NCI-H2081 treated with DMSO at 0.1 percent for 48 hours (cell line): ENCODE data around the gene PCDHGA1.
"Not testable (repeated sequence)": the region's sequence is repeated elsewhere in the genome, so short reads cannot be mapped to it uniquely, and the experiment has no call there.

Experiments used
- DNase-seq: peaks from one replicate; lab custom pipeline; 2025; lab: John Stamatoyannopoulos, UW

The PCDHGA1 gene

DNA sequence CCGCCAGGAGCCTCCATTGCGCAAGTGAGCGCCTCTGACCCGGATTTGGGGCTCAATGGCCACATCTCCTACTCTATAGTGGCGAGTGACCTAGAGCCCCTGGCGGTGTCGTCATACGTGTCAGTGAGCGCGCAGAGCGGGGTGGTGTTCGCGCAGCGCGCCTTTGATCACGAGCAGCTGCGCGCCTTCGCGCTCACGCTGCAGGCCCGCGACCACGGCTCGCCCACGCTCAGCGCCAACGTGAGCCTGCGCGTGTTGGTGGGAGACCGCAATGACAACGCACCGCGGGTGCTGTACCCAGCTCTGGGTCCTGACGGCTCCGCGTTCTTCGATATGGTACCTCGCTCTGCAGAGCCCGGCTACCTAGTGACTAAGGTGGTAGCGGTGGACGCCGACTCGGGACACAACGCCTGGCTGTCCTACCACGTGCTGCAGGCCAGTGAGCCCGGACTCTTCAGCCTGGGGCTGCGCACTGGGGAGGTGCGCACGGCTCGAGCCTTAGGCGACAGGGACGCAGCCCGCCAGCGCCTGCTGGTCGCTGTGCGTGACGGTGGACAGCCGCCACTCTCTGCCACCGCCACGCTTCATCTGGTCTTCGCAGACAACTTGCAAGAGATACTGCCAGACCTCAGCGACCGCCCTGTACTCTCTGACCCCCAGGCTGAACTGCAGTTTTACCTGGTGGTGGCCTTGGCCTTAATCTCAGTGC, 79.4 kb downstream of the PCDHGA1 start:
- no peak for DNase-seq

DNA sequence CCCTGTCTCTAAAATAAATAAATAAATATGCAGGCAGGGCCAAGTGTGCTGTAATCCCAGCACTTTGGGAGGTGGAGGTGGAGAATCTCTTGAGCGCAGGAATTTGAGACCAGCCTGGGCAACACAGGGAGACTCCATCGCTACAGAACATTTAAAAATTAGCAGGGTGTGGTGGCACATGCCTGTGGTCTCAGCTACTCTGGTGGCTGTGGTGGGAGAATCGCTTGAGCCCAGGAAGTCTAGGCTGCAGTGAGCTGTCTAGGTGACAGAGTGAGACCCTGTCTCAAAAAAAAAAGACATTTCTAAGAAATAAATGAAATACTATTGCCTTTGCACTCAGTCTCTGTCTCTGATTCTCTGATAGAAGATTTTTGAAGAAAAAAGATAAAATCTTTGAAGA, 81.3 kb downstream of the PCDHGA1 start:
- no peak for DNase-seq

DNA sequence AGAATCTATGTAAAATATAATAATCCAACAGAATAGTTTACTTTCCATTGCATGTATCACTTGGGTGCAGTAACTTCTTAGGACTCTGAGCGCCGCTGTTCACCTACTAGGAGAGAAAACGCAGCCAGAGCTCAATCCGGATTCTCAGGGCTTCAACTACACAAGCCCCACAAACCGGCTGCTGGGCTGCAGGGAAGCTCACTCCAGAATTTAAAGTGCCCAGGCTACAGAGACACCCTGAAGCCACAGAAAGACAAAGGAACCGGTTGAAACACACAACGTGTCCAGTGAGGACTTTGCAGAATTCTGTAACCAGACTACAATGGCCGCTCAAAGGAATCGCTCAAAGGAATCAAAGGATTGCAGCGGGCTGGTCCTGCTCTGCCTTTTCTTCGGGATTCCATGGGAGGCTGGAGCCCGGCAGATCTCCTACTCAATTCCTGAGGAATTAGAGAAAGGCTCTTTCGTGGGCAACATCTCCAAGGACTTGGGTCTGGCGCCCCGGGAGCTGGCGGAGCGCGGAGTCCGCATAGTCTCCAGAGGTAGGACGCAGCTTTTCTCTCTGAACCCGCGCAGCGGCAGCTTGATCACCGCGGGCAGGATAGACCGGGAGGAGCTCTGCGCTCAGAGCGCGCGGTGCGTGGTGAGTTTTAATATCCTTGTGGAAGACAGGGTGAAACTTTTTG, 82.7 kb downstream of the PCDHGA1 start, which contains the start of gene PCDHGA10:
Gene PCDHGA10, plus strand, starts transcription at position 134 of the 686 bp plus-strand sequence. Its CDS starts 189 bp downstream, at position 323.
- no peak for DNase-seq

DNA sequence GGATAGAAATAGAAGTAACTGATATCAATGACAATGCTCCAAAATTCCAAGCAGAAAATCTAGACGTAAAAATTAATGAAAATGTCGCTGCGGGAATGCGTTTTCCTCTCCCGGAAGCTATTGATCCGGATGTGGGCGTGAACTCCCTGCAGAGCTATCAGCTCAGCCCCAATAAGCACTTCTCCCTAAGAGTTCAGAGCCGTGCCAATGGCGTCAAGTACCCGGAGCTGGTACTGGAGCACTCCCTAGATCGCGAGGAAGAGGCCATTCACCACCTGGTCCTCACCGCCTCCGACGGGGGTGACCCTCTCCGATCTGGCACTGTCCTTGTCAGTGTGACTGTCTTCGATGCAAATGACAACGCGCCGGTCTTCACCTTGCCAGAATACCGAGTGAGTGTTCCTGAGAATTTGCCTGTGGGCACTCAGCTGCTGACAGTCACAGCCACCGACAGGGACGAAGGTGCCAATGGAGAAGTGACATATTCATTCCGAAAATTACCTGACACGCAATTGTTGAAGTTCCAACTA, 83.3 kb downstream of the PCDHGA1 start:
- no peak for DNase-seq

DNA sequence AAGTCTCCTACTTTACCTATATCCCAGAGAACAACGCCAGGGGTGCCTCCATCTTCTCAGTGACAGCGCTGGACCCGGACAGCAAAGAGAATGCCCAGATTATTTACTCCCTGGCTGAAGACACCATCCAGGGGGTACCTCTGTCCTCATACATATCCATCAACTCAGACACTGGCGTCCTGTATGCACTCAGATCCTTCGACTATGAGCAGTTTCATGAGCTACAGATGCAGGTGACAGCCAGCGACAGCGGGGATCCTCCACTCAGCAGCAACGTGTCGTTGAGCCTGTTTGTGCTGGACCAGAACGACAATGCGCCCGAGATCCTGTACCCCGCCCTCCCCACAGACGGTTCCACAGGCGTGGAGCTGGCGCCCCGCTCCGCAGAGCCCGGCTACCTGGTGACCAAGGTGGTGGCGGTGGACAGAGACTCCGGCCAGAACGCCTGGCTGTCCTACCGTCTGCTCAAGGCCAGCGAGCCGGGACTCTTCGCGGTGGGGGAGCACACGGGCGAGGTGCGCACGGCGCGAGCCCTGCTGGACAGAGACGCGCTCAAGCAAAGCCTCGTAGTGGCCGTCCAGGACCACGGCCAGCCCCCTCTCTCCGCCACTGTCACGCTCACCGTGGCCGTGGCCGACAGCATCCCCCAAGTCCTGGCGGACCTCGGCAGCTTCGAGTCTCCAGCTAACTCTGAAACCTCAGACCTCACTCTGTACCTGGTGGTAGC, 84.4 kb downstream of the PCDHGA1 start:
- not testable (repeated sequence) for DNase-seq

DNA sequence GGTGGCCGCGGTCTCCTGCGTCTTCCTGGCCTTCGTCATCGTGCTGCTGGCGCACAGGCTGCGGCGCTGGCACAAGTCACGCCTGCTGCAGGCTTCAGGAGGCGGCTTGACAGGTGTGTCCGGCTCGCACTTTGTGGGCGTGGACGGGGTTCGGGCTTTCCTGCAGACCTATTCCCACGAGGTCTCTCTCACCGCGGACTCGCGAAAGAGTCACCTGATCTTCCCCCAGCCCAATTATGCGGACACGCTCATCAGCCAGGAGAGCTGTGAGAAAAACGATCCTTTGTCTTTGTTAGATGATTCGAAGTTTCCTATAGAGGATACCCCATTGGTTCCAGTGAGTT, 84.9 kb downstream of the PCDHGA1 start:
- not testable (repeated sequence) for DNase-seq

DNA sequence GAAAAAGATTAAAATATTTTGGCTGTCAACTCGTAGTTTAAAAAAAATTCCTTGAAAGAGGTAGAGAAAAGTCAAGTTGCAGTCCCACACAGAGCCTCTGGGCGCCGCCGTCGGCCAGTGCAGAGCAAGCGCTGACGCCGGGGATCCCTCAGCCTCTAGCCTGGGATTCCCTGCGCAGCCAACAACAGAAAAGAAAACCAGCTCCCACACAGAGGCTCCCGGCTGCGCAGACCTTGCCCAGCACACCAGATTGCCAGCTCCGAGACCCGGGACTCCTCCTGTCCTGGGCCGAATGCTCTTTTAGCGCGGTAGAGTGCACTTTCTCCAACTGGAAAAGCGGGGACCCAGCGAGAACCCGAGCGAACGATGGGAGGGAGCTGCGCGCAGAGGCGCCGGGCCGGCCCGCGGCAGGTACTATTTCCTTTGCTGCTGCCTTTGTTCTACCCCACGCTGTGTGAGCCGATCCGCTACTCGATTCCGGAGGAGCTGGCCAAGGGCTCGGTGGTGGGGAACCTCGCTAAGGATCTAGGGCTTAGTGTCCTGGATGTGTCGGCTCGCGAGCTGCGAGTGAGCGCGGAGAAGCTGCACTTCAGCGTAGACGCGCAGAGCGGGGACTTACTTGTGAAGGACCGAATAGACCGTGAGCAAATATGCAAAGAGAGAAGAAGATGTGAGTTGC, 87.3 kb downstream of the PCDHGA1 start, which contains the start of gene PCDHGB7:
Gene PCDHGB7, plus strand, starts transcription at position 184 of the 679 bp plus-strand sequence. Its CDS starts 183 bp downstream, at position 367.
- DNase-seq: peak; percentile 13

DNA sequence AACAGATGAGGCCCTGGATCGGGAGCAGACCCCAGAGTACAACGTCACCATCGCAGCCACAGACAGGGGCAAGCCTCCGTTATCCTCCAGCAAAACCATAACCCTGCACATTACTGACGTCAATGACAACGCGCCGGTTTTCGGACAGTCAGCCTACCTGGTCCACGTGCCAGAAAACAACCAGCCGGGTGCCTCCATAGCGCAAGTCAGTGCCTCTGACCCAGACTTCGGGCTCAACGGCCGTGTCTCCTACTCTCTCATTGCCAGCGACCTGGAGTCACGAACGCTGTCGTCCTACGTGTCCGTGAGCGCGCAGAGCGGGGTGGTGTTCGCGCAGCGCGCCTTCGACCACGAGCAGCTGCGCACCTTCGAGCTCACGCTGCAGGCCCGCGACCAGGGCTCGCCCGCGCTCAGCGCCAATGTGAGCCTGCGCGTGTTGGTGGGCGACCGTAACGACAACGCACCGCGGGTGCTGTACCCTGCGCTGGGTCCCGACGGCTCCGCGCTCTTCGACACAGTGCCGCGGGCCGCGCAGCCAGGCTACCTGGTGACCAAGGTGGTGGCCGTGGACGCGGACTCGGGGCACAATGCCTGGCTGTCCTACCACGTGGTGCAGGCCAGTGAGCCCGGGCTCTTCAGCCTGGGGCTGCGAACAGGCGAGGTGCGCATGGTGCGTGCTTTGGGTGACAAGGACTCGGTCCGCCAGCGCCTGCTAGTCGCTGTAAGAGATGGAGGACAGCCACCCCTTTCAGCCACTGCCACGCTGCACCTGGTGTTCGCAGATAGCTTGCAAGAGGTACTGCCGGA, 89.0 kb downstream of the PCDHGA1 start:
- no peak for DNase-seq

DNA sequence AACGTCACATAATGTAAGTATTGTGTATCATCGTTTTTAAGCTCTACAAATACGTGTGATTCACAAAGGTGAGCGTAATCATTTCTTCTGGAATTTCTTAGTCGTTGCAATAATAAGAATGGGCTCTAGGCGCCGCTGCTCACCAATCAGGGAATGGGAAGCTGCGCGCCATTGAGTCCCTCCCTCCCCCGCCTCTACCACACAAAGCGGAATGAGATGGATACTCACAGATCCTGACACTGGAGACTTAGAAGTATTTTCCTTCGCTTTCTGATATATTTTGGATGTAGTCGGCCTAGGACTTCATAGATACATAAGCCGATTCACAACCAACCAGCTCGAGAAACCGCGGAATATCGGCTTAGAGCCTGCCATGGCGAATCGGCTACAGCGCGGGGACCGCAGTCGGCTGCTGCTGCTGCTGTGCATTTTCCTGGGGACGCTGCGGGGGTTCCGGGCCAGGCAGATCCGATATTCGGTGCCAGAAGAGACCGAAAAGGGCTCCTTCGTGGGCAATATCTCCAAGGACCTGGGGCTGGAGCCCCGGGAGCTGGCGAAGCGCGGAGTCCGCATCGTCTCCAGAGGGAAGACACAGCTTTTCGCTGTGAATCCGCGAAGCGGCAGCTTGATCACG, 90.7 kb downstream of the PCDHGA1 start, which contains the start of gene PCDHGA11:
Gene PCDHGA11, plus strand, starts transcription at position 197 of the 634 bp plus-strand sequence. Its CDS starts 177 bp downstream, at position 374.
- no peak for DNase-seq

DNA sequence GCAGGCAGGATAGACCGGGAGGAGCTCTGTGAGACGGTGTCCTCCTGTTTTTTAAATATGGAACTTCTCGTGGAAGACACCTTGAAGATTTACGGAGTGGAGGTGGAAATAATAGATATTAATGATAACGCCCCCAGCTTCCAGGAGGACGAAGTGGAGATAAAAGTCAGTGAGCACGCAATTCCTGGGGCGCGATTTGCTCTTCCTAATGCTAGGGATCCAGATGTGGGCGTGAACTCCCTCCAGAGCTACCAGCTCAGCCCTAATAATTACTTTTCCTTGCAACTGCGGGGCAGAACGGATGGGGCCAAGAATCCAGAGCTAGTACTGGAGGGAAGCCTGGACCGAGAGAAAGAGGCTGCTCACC, 91.2 kb downstream of the PCDHGA1 start:
- no peak for DNase-seq

DNA sequence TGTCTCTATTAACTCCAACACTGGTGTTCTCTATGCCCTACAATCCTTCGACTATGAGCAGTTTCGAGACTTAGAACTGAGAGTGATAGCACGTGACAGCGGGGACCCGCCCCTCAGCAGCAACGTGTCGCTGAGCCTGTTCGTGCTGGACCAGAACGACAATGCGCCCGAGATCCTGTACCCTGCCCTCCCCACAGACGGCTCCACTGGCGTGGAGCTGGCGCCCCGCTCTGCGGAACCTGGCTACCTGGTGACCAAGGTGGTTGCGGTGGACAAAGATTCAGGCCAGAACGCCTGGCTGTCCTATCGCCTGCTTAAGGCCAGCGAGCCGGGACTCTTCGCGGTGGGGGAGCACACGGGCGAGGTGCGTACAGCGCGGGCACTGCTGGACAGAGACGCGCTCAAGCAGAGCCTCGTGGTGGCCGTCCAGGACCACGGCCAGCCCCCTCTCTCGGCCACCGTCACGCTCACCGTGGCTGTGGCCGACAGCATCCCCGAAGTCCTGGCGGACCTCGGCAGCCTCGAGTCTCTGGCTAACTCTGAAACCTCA, 92.5 kb downstream of the PCDHGA1 start:
- DNase-seq: no peak

DNA sequence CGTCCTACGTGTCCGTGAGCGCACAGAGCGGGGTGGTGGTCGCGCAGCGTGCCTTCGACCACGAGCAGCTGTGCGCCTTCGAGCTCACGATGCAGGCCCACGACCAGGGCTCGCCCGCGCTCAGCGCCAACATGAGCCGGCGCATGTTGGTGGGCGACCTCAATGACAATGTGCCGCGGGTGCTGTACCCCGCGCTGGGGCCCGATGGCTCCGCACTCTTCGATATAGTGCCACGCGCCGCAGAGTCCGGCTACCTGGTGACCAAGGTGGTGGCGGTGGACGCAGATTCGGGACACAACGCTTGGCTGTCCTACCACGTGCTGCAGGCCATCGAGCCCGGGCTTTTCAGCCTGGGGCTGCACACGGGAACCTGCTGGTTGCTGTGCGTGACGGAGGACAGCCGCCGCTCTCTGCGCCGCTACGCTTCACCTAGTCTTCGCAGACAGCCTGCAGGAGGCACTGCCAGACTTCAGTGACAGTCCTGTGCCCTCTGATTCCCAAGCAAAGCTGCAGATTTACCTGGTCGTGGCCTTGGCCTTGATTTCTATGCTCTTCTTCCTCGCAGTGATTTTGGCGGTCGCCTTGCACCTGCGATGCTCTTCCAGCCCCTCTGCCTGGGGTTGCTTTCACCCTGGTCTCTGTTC, 97.6 kb downstream of the PCDHGA1 start:
- DNase-seq: no peak

DNA sequence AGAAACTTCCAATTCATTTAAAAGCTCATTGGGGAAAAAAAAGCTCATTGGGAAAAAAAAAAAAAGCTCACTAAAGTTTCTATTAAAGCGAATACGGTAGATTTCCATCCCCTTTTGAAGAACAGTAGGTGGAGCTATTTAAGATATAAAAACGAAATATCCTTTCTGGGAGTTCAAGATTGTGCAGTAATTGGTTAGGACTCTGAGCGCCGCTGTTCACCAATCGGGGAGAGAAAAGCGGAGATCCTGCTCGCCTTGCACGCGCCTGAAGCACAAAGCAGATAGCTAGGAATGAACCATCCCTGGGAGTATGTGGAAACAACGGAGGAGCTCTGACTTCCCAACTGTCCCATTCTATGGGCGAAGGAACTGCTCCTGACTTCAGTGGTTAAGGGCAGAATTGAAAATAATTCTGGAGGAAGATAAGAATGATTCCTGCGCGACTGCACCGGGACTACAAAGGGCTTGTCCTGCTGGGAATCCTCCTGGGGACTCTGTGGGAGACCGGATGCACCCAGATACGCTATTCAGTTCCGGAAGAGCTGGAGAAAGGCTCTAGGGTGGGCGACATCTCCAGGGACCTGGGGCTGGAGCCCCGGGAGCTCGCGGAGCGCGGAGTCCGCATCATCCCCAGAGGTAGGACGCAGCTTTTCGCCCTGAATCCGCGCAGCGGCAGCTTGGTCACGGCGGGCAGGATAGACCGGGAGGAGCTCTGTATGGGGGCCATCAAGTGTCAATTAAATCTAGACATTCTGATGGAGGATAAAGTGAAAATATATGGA, 100.2 kb downstream of the PCDHGA1 start, which contains the start of gene PCDHGA12:
Gene PCDHGA12, plus strand, starts transcription at position 176 of the 782 bp plus-strand sequence. Its CDS starts 253 bp downstream, at position 429.
- no peak for DNase-seq

DNA sequence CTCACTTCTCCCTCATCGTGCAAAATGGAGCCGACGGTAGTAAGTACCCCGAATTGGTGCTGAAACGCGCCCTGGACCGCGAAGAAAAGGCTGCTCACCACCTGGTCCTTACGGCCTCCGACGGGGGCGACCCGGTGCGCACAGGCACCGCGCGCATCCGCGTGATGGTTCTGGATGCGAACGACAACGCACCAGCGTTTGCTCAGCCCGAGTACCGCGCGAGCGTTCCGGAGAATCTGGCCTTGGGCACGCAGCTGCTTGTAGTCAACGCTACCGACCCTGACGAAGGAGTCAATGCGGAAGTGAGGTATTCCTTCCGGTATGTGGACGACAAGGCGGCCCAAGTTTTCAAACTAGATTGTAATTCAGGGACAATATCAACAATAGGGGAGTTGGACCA, 101.0 kb downstream of the PCDHGA1 start:
- DNase-seq: no peak

DNA sequence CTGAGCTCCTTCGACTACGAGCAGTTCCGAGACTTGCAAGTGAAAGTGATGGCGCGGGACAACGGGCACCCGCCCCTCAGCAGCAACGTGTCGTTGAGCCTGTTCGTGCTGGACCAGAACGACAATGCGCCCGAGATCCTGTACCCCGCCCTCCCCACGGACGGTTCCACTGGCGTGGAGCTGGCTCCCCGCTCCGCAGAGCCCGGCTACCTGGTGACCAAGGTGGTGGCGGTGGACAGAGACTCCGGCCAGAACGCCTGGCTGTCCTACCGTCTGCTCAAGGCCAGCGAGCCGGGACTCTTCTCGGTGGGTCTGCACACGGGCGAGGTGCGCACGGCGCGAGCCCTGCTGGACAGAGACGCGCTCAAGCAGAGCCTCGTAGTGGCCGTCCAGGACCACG, 102.0 kb downstream of the PCDHGA1 start:
- DNase-seq: not testable (repeated sequence)

DNA sequence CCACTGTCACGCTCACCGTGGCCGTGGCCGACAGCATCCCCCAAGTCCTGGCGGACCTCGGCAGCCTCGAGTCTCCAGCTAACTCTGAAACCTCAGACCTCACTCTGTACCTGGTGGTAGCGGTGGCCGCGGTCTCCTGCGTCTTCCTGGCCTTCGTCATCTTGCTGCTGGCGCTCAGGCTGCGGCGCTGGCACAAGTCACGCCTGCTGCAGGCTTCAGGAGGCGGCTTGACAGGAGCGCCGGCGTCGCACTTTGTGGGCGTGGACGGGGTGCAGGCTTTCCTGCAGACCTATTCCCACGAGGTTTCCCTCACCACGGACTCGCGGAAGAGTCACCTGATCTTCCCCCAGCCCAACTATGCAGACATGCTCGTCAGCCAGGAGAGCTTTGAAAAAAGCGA, 102.4 kb downstream of the PCDHGA1 start:
- not testable (repeated sequence) for DNase-seq

DNA sequence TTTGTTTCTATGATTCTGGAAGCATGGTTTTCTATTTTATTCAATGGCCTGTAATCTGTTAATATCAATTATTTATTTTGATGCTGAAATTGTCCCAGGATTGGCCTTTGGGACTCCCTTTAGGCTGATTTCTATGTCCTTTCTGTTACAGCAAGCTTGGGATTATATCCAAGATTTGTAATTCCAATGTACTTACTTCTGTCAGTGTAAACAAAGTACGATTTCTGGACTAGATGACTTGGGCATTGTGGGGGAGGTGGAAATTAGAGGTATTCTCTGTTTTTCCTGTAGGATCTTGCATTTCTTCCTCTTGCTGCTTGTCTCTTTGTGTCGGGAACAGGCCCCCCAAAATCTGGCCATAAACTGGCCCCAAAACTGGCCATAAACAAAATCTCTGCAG, 103.7 kb downstream of the PCDHGA1 start:
- no peak for DNase-seq

DNA sequence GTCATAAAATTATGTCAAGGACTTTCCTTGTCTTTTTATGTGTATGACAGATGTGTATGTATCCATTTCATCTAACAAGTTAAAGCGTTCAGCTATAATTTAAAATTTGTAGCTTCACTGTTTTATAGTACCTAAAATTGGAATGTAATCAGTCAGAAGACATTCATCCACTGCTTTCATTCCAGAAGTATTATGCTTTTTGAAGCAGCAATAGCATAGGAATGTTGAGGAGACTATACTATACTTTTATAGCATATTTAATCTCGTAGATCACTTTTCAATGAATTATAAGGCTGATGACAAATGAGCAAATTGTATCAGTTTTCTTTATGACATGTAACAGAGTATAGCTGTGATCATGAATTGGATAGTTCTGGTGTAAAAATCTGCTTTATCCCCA, 106.9 kb downstream of the PCDHGA1 start:
- DNase-seq: no peak
